Skin epidermis (tissue), 12 donors: Measurements from ENCODE around the gene TTLL5.

Experiments used
- H3K27ac ChIP-seq, 21 experiments: fragments of 200-600 bp; sonication (generic) in 11 of 21; one replicate each; pipeline ENCODE4 v1.5.0; 2020; ENCODE audit warnings: mild to moderate bottlenecking in 3 of 21, inconsistent platforms in 2 of 21, moderate library complexity in 2 of 21
- H3K4me3 ChIP-seq, 7 experiments: fragments of 200-600 bp; sonication (generic) in 2 of 7; one replicate each; pipeline ENCODE4 v1.5.0; 2020; ENCODE audit warnings: inconsistent platforms in 2 of 7, mild to moderate bottlenecking in 2 of 7, moderate library complexity in 1 of 7

Gene TTLL5

DNA sequence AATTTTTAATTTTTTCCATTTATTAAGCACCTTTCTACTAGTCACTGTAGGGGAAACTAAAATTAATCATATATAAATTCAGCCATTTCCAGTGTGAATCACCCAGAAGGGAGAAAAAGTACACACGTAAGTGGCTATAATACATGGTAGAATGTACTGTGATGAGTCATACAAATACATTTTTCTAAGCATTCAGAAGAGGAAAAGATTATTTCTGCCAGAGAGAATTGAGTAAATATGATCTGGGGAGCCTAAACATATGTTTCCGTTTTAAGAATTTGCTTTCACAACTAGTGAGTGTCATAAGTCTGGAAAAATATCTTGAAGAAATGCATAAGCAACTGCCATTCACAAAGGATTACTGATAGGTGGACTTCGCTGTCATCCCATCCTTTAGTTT is 218.0 kb downstream of the TTLL5 start:
- H3K4me3 ChIP-seq, result no peak overlapping the region
- peak overlapping the region in 4 of 21 experiments; percentile 25 to 66 (median 56) for H3K27ac ChIP-seq

DNA sequence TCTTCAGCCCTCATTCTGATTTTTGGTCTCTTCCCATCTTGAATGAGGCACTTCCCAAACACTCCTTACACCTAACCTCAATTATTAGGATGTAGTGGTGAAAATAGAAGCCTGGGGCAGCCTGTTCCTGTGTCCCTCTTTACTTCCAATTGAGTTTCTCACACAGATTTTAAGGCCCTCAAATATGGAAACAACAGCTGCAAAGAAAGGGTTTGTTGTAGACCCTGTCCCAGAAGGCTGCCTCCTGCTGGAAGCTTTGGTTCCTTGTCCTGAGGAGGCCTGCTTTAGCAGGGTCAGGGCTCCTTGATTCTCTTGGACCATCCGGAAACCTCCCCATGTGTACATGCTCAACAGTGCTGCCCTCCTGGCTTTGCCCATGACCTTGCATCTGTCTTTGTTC is 219.5 kb downstream of the TTLL5 start:
- no peak overlapping the region for H3K4me3 ChIP-seq

DNA sequence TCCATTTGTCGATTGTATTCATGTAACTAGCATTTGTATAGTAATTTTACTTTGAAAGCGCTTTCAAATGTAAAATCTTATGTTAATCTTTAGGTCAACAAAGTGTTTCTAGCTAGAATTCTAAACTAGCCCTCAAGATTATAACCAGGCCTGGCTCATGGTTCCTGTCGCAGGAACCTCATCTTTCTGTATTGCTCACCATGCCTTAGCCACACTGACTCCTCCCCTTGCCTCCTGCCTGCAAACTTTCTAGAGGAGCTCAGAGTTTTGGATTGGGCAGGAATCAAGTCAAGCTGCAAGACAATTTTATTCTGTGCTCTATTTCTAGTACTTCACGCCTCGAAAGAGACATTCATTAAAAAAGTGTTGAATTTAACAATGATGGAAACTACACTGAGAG is 220.9 kb downstream of the TTLL5 start:
- no peak overlapping the region for H3K27ac ChIP-seq
- H3K4me3 ChIP-seq, result no peak overlapping the region

More for the DNA sequence above, 219.5 kb downstream of the TTLL5 start:
- peak overlapping the region in 1 of 21 experiments; percentile 3 for H3K27ac ChIP-seq

DNA sequence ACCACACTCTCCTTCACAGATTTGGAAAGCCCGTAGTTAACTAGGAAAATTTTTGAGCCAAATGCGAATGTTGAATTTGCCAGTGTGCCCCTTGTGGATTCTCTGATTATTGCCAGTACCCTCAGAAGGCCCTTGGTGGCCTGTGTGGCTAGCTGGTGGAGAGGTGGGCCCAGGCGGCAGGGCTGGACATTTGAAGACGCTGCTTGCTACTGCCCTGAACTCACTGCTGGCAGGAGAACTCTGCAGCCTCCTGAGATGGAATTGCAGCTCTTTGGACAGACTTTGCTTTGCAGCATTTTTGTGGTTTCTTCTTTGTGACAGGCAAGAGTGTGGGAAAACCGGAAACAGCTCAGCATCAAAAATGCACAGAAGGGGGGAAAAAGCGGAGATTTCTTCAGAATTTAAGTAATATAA is 223.2 kb downstream of the TTLL5 start:
- Histone ChIP-seq H3K27ac (peak overlapping the region in 8 of 21 experiments; percentile 7 to 71 (median 46)), H3K4me3 (no peak overlapping the region)

DNA sequence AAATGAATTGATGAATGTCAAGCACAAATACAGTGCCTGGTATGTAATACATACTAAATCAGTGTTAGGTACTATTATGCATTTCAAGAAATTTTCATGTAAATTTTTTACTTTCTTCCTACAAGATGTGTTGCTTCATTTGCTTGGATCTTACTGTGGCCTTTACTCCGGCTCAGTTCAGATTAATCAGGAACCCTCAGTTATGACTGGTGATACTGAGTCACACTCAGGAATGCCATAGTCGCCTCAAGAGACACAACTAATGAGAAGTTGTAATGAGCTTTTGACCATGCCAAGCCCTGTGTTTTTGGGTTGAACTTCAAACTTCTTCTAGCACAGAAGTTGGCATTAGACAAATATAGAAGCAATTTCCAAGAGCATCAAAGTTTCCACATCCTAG is 224.8 kb downstream of the TTLL5 start:
- Histone ChIP-seq H3K27ac (peak overlapping the region in 7 of 21 experiments; percentile 9 to 71 (median 31)), H3K4me3 (no peak overlapping the region)

- Histone ChIP-seq H3K27ac (peak overlapping the region in 5 of 21 experiments; percentile 27 to 71 (median 45)), H3K4me3 (no peak overlapping the region)
These were observed 225.7 kb downstream of the TTLL5 start for GRCh38 chr14:75886636-75887348.

- Histone ChIP-seq H3K4me3 (no peak overlapping the region), H3K27ac (no peak overlapping the region)
These were observed 227.9 kb downstream of the TTLL5 start for GRCh38 chr14:75888945-75889344.

- H3K4me3 ChIP-seq, result no peak overlapping the region
- H3K27ac ChIP-seq, result no peak overlapping the region
These were observed 235.3 kb downstream of the TTLL5 start for GRCh38 chr14:75896341-75896740.

DNA sequence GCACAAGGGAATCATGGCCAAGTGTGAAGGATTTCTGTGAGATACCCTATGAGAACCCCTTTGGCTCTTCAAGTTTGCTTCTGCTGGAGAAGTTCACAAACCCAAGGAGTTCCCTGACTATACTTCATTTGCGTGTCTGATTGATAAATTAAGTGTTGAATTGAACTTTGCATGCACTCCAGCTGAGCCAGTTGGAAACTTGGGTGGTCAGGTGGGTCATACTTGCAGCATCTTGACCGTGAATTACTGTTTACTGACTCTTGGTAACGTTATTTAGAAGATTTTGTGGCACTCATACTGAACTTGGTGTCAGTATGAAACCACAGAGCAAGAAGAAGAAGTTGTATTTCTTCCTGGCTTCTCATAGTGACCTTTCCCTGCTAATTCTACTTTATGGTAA is 243.3 kb downstream of the TTLL5 start:
- Histone ChIP-seq H3K4me3 (no peak overlapping the region), H3K27ac (no peak overlapping the region)

- Histone ChIP-seq H3K4me3 (no peak overlapping the region), H3K27ac (peak overlapping the region in 6 of 21 experiments; percentile 0 to 40 (median 6))
These were observed 244.3 kb downstream of the TTLL5 start for GRCh38 chr14:75905147-75905904.

- peak overlapping the region in 1 of 21 experiments; percentile 6 for H3K27ac ChIP-seq
- no peak overlapping the region for H3K4me3 ChIP-seq
These were observed 245.2 kb downstream of the TTLL5 start for GRCh38 chr14:75906228-75906627.

- H3K27ac ChIP-seq, result no peak overlapping the region
- H3K4me3 ChIP-seq, result no peak overlapping the region
These were observed 245.7 kb downstream of the TTLL5 start for GRCh38 chr14:75906680-75907280.

- Histone ChIP-seq H3K4me3 (no peak overlapping the region), H3K27ac (no peak overlapping the region)
These were observed 246.8 kb downstream of the TTLL5 start for GRCh38 chr14:75907756-75908359.

DNA sequence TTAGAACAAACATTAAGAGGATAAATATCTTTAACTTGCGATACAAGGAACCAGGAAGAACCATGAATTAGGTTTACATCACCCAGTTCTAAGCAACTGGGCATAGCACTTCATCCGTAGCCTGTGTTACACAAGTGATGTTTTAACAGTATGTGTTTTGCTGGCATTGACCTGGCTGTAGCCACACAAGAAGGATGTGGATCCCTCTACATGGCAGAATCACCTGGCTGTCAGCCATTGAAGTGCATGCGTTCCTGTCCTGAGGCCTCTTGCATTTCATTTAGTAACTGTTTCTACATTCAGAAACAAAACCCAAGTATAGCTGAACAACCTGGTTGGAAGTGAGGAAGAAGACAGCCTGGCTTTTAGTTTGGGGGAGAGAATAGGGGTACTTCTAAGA is 248.6 kb downstream of the TTLL5 start:
- no peak overlapping the region for H3K27ac ChIP-seq
- no peak overlapping the region for H3K4me3 ChIP-seq

GRCh38 chr14:75910048-75910447 is 249.0 kb downstream of the TTLL5 start:
- no peak overlapping the region for H3K27ac ChIP-seq
- H3K4me3 ChIP-seq, result no peak overlapping the region

DNA sequence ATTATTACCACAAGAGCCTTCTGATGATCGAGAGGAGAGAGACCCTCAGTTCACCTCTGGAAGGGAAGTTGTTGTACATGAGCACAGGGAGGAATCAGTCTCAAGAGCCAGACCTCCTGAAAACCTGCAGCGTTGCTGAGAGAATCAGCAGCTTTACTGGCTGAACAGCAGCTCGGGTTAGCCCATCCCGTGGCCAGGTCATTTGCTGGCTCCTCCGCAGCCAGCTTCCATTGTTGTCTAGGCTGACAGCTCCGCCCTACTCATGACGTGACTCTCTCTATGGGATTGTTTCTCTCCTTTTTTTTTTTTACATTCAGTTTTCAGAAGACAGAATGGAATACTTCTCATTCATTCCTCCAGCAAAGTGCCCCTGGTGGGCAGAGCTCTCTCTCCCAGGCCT is 250.8 kb downstream of the TTLL5 start:
- H3K4me3 ChIP-seq, result no peak overlapping the region
- H3K27ac ChIP-seq, result no peak overlapping the region

- H3K4me3 ChIP-seq, result no peak overlapping the region
- H3K27ac ChIP-seq, result no peak overlapping the region
These were observed 252.1 kb downstream of the TTLL5 start for GRCh38 chr14:75913183-75913582.

GRCh38 chr14:75915045-75915444 is 254.0 kb downstream of the TTLL5 start:
- no peak overlapping the region for H3K27ac ChIP-seq
- H3K4me3 ChIP-seq, result no peak overlapping the region

DNA sequence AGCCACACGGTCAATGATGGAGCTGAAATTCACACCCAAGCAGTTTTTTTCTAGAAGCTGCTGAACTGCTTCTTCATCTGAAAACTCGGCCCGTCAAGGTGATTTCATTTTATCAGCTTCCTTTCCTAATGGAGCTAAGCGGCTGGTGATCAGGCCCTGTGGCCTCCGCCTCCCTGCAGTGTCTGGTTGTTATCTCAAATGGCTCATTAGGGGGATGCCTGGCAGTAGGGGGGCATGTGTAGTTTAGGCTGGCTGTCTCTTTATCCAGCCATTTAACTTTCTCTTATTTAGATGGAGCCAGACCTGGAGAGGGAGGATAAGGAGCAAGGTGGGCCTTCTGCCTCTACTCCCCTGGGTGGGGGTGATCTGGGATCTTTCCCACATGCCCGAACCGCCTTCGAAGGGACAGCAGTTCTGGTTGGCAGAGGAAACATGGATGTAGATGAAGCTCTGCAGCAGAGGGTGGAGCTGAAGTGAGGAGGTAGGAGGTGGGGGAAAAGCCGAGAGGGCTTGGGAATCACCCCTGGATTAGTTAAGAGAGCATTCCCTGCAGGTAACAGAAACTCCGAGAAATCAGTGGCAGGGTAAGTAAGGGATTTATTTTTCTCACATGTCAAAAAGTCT is 256.4 kb downstream of the TTLL5 start:
- no peak overlapping the region for H3K27ac ChIP-seq
- H3K4me3 ChIP-seq, result no peak overlapping the region

GRCh38 chr14:75917946-75918335 is 256.9 kb downstream of the TTLL5 start:
- H3K4me3 ChIP-seq, result no peak overlapping the region
- no peak overlapping the region for H3K27ac ChIP-seq
